GM12878 (cell line): ENCODE measurements around the gene RAB3A. TPM values are rescaled to one million over a fixed set of nuclear protein-coding genes. Genes with fewer than 3 reads are reported as not detected.
A peak's percentile ranks its signal among the peaks of the same experiment; 100 is the strongest.

ENCODE experiments used
- ATAC-seq: fragments of 200-7000 bp; cut with Tn5 transposase; 3 replicates; pipeline ENCODE4 v1.9.1; 2020; ENCODE audit warnings: mild to moderate bottlenecking, moderate library complexity
- Bru-seq: library from RNA; stranded (reverse); fragments of 400-500 nt; gene quantifications from one replicate; lab custom pipeline; 2021; lab: Mats Ljungman, UMichigan
- BruChase-seq, 2 experiments: library from RNA; stranded (reverse); fragments of 400-500 nt; gene quantifications; one replicate each; lab custom pipeline; 2021; lab: Mats Ljungman, UMichigan
- BruUV-seq: library from RNA; stranded (reverse); fragments of 400-500 nt; replicated peaks from 2 replicates; lab custom pipeline; 2021; lab: Mats Ljungman, UMichigan
- CTCF ChIA-PET: fragments of 300-600 bp; sonication (Branson Sonifier 250); formaldehyde crosslinking; extraction: SDS; loops from one replicate; lab custom pipeline; 2021; ENCODE audit warnings: inconsistent platforms; lab: Yijun Ruan, JAX
- POLR2A ChIA-PET: fragments of 350-600 bp; formaldehyde crosslinking; extraction: SDS; loops from one replicate; lab custom pipeline; 2021; ENCODE audit warnings: inconsistent platforms; lab: Charles Lee
- RAD21 ChIA-PET: fragments of 300-600 bp; sonication (Branson Sonifier 250); formaldehyde crosslinking; loops from one replicate; lab custom pipeline; 2023; ENCODE audit warnings: antibody characterized with exemption; ENCODE audit not compliant: unreplicated experiment; lab: Charles Lee
- SMC1A ChIA-PET: fragments of 300-600 bp; sonication (Branson Sonifier 250); formaldehyde crosslinking; loops from one replicate; lab custom pipeline; 2023; ENCODE audit not compliant: unreplicated experiment, uncharacterized antibody; lab: Charles Lee
- DNase-seq: peaks from one replicate; pipeline ENCODE4 v3.0.0-alpha.2; 2011; ENCODE audit warnings: low read depth, low spot score
- FAIRE-seq: peaks from 3 replicates; lab custom pipeline; 2011; peaks lifted over from hg19 to GRCh38; lab: Jason Lieb, UNC
- H2AFZ ChIP-seq: 2 replicates; pipeline ENCODE4 v1.6.0; 2011; ENCODE audit warnings: low read depth, low read length, control low read depth; ENCODE audit not compliant: control insufficient read depth
- H3K27ac ChIP-seq: 2 replicates; pipeline ENCODE4 v1.5.1; 2011; ENCODE audit warnings: control low read depth; ENCODE audit not compliant: control insufficient read depth, insufficient read depth
- H3K27me3 ChIP-seq, 2 experiments: replicated peaks in 1 of 2; 2 replicates each; pipeline versions ENCODE4 v1.6.0 to v1.6.1; 2011; ENCODE audit warnings: low read length in 1 of 2; ENCODE audit not compliant: control insufficient read depth in 2 of 2, insufficient read depth in 2 of 2
- H3K36me3 ChIP-seq, 2 experiments: 2 replicates each; pipeline ENCODE4 v1.5.1; 2011; ENCODE audit warnings: low read length in 1 of 2; ENCODE audit not compliant: control insufficient read depth in 2 of 2, insufficient read depth in 2 of 2
- H3K4me1 ChIP-seq: 2 replicates; pipeline ENCODE4 v1.6.1; 2011; ENCODE audit warnings: mild to moderate bottlenecking, low read length, moderate library complexity, mixed read lengths; ENCODE audit not compliant: control insufficient read depth, insufficient read depth
- H3K4me2 ChIP-seq: 2 replicates; pipeline ENCODE4 v1.6.0; 2011; ENCODE audit warnings: control low read depth; ENCODE audit not compliant: control insufficient read depth, insufficient read depth
- H3K4me3 ChIP-seq: fragments of 200-600 bp; sonication (generic); 2 replicates; pipeline ENCODE4 v1.5.1; 2016
- H3K79me2 ChIP-seq: 2 replicates; pipeline ENCODE4 v1.6.0; 2011; ENCODE audit warnings: low read length; ENCODE audit not compliant: control insufficient read depth, insufficient read depth
- H3K9ac ChIP-seq: 2 replicates; pipeline ENCODE4 v1.8.0; 2011; ENCODE audit warnings: low read length, control low read depth, mixed read lengths; ENCODE audit not compliant: control insufficient read depth, insufficient read depth
- H3K9me3 ChIP-seq: replicated peaks from 3 replicates; pipeline ENCODE4 v1.5.1; 2011; ENCODE audit warnings: mild to moderate bottlenecking, low read length; ENCODE audit not compliant: control insufficient read depth, insufficient read depth
- H4K20me1 ChIP-seq: 2 replicates; pipeline ENCODE4 v1.6.0; 2011; ENCODE audit not compliant: control insufficient read depth, insufficient read depth
- FOS ChIP-seq: IDR thresholded peaks from 3 replicates; pipeline ENCODE4 v1.6.1; 2011; ENCODE audit warnings: borderline replicate concordance; ENCODE audit not compliant: insufficient read length; ENCODE audit errors: extremely low read depth
- HDGF ChIP-seq: fragments of 450-650 bp; IDR thresholded peaks from 2 replicates; pipeline ENCODE4 v1.6.1; 2016; ENCODE audit warnings: antibody characterized with exemption
- JUND ChIP-seq: IDR thresholded peaks from 2 replicates; pipeline ENCODE4 v1.6.1; 2012; ENCODE audit warnings: low read depth, mild to moderate bottlenecking, low read length, improper control_type of control experiment, moderate library complexity
- WRNIP1 ChIP-seq: IDR thresholded peaks from 2 replicates; pipeline ENCODE4 v1.6.1; 2011; ENCODE audit warnings: low read depth, low read length, improper control_type of control experiment, borderline replicate concordance
- ZNF274 ChIP-seq: IDR thresholded peaks from one replicate; pipeline ENCODE4 v1.8.0; 2011; ENCODE audit not compliant: insufficient read length, insufficient read depth
- WGBS: methylation state at CpG from one replicate; pipeline ENCODE4 v1.1.6; 2016; ENCODE audit warnings: low lambda C conversion rate; ENCODE audit not compliant: insufficient replicate concordance, insufficient coverage; ENCODE audit errors: missing lambda C conversion rate; 5-methylcytosine and 5-hydroxymethylcytosine counted together
- in situ Hi-C: fragments of 300-500 bp; cut with MboI; formaldehyde crosslinking; loops from 9 replicates; pipeline ENCODE4 v1.14.3; 2018; ENCODE audit warnings: mixed read lengths
- intact Hi-C: fragments of 100-400 bp; cut with micrococcal nuclease; formaldehyde crosslinking; loops from one replicate; pipeline ENCODE4 v1.14.2; 2022; ENCODE audit not compliant: unreplicated experiment
- long read RNA-seq, 2 experiments: library from polyadenylated mRNA; unstranded; transcript quantifications; one replicate each; pipeline ENCODE4 v2.0.0, GENCODE V29; 2019 to 2020
- polyA minus RNA-seq, 3 experiments: library from RNA; depleted of rRNA, polyadenylated mRNA; stranded (reverse); fragments of >200 nt; gene quantifications; 2 replicates each; pipeline ENCODE4 v1.2.3, GENCODE V29; 2011
- polyA plus RNA-seq, 11 experiments: library from polyadenylated mRNA; depleted of rRNA in 4 of 11; unstranded in 6 of 11; stranded (reverse) in 5 of 11; fragments of >200 nt; fragmentation: Nextera tagmentation in 4 of 11; fragmentation: Illumina TruSeq in 1 of 11; extraction: Ambion mirVana in 4 of 11; extraction: Trizol in 1 of 11; gene quantifications; 1 replicate in 1 of 11; 2 replicates in 10 of 11; pipeline versions ENCODE4 v1.2.1 to v1.2.3, GENCODE V29; 2011 to 2016; ENCODE audit warnings: inconsistent platforms in 2 of 11, missing spikeins in 2 of 11, low read depth in 1 of 11
- total RNA-seq, 4 experiments: library from RNA; depleted of rRNA in 3 of 4; stranded (reverse); fragments of >200 nt in 3 of 4; fragmentation: Illumina TruSeq in 1 of 4; extraction: Trizol in 1 of 4; gene quantifications; 2 replicates each; pipeline versions ENCODE4 v1.2.1 to v1.2.3, GENCODE V29; 2013 to 2021
- TF ChIP-seq, protein P1 (sequence below): IDR thresholded peaks from 2 replicates; pipeline ENCODE4 v1.6.1; 2011; ENCODE audit warnings: mild to moderate bottlenecking, low read depth, low read length, moderate library complexity; ENCODE audit not compliant: insufficient replicate concordance
- TF ChIP-seq, protein P2 (sequence below): IDR thresholded peaks from 2 replicates; pipeline ENCODE4 v1.6.1; 2012; ENCODE audit warnings: improper control_type of control experiment, low read depth, low read length; ENCODE audit not compliant: insufficient replicate concordance
- TF ChIP-seq, protein P3 (sequence below): fragments of 450-650 bp; IDR thresholded peaks from 2 replicates; pipeline ENCODE4 v1.6.1; 2017; ENCODE audit warnings: mild to moderate bottlenecking, low read depth, inconsistent platforms; ENCODE audit not compliant: poor library complexity, severe bottlenecking

Gene RAB3A, protein sequence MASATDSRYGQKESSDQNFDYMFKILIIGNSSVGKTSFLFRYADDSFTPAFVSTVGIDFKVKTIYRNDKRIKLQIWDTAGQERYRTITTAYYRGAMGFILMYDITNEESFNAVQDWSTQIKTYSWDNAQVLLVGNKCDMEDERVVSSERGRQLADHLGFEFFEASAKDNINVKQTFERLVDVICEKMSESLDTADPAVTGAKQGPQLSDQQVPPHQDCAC
- 9.4 and 18.2 TPM in 2 replicates for total RNA-seq (2013; cell fraction: nucleolus; rRNA removed)
- total RNA-seq (2014; rRNA removed): 0.98 and 1.2 TPM in 2 replicates
- total RNA-seq (2014; rRNA removed; fragmentation: Illumina TruSeq; extraction: Trizol): 0.51 and 0.67 TPM in 2 replicates
- total RNA-seq (2021): 2.9 and 3.5 TPM in 2 replicates
- 0.73 TPM for polyA plus RNA-seq (2011; ENCODE audit: low read depth)
- 1.3 and 2.8 TPM in 2 replicates for polyA plus RNA-seq (2011; rRNA removed)
- polyA plus RNA-seq (2011; cell fraction: cytosol; rRNA removed): 3.9 and 4.9 TPM in 2 replicates
- 9.4 and 10.2 TPM in 2 replicates for polyA plus RNA-seq (2011; cell fraction: nucleus; rRNA removed)
- 1.5 and 3.5 TPM in 2 replicates for polyA plus RNA-seq (2012)
- polyA plus RNA-seq (2014; fragmentation: Illumina TruSeq; extraction: Trizol): 0.54 and 1.1 TPM in 2 replicates
- under 1 TPM in 1 of 2 experiments, not detected in 1; 0.07 TPM for polyA plus RNA-seq (2014; fragmentation: Nextera tagmentation; extraction: Ambion mirVana)
- polyA plus RNA-seq (2014; rRNA removed): 1.0 and 2.5 TPM in 2 replicates
- polyA plus RNA-seq (2016; fragmentation: Nextera tagmentation; extraction: Ambion mirVana): 1 to 10 TPM; 1.6 to 2.0 TPM
- 13.7 and 23.1 TPM in 2 replicates for polyA minus RNA-seq (2011; rRNA and poly(A)+ RNA removed)
- polyA minus RNA-seq (2011; cell fraction: cytosol; rRNA and poly(A)+ RNA removed): 3.7 and 6.1 TPM in 2 replicates
- 8.9 and 16.6 TPM in 2 replicates for polyA minus RNA-seq (2011; cell fraction: nucleus; rRNA and poly(A)+ RNA removed)
- percentile 45 among the genes with signal in this experiment for Bru-seq, nascent RNA
- percentile 33 among the genes with signal in this experiment for BruChase-seq, experiment 1, labeled RNA remaining after a 6-hour chase
- BruChase-seq, experiment 2, labeled RNA remaining after a 2-hour chase: percentile 43 among the genes with signal in this experiment
- long read RNA-seq, experiment 1, partial matches to known transcripts: 0 of 1 reads
- long read RNA-seq, experiment 1, other reads (novel, unspliced or antisense): 0 of 1 reads
- long read RNA-seq, experiment 2, partial matches to known transcripts: 0 of 1 reads
- long read RNA-seq, experiment 2, other reads (novel, unspliced or antisense): 1 of 1 reads

DNA sequence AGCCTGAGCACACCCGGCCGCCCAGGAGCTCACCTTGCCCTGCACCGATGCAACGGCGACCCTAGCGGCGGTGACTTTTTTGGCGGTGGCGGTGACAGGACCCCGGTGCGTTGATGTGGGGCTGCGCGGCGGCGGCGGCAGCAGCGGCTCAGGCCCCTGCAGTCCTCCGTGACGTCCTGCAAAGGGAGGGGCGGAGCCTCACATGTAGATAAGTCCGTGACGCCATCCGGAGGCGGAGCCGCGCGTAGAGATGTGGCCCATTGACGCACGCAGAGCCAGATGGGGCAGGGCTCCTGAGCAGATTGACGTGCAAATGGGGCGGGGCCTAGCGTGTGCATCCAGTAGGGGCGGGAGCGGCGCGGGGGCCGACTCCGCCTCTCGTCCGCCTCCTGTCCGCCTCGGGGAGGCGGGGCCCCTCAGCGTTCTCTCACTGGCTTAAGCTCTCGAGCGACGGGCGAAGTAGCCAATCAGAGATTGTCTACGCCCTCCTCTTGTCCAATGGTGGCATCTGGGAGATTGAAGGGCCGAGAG lies at the start of gene RAB3A:
TSS of gene RAB3A (minus strand) at position 180 of the 531 bp plus-strand sequence. CDS start 1,302 bp downstream, outside the sequence.
- in situ Hi-C loops: no loop called here
- peak within 1 kb of the TSS; percentile 62 for H3K4me2 ChIP-seq
- no peaks in the 10 kb centered on the region for H3K27me3 ChIP-seq
- H3K9ac ChIP-seq: peak within 1 kb of the TSS; percentile 84
- POLR2A ChIA-PET: interaction anchor here (1.0 to 3.4 kb wide), 13 partner anchors 9 to 118 kb away, joined by 3 to 29 read pairs (median 7); partner anchors contain the start of genes JUND, LSM4 and MPV17L2
- H2AFZ ChIP-seq: peak within 1 kb of the TSS; percentile 84
- BruUV-seq: no TSS peak
- intact Hi-C loops: loop anchor here (10.0 kb wide), 1 partner anchor 211 kb away; the partner anchor contains the start of gene SSBP4
- CTCF ChIA-PET: interaction anchor here (0.8 to 11.7 kb wide), 10 partner anchors 11 to 207 kb away, joined by 3 to 213 read pairs (median 10); partner anchors contain the start of gene MPV17L2
- DNase-seq (peak; percentile 99), ATAC-seq (peak; percentile 97), FAIRE-seq (peak; percentile 97)
- no peaks in the 10 kb centered on the region for H3K9me3 ChIP-seq
- peak within 1 kb of the TSS; percentile 68 for H3K27ac ChIP-seq
- RAD21 ChIA-PET: interaction anchor here (0.8 to 8.1 kb wide), 17 partner anchors 12 to 216 kb away, joined by 3 to 175 read pairs (median 5); partner anchors contain the start of genes JUND, MPV17L2, PIK3R2 and SSBP4
- H4K20me1 ChIP-seq: no peaks in the 10 kb centered on the region
- under 1% methylated on average over 50 of the region's 50 CpGs for WGBS
- SMC1A ChIA-PET: interaction anchor here (0.9 to 9.5 kb wide), 14 partner anchors 10 to 207 kb away, joined by 3 to 121 read pairs (median 4); partner anchors contain the start of gene MPV17L2
- peaks cover 6% of the 10 kb centered on the region for H3K4me1 ChIP-seq
- peaks cover 0 to 5% of the 10 kb centered on the region in 2 experiments; a peak in 2 of 4 replicates for H3K36me3 ChIP-seq
- peak within 1 kb of the TSS; percentile 86 for H3K4me3 ChIP-seq
- peaks cover 9% of the 10 kb centered on the region for H3K79me2 ChIP-seq
- TF ChIP-seq, protein P1, sequence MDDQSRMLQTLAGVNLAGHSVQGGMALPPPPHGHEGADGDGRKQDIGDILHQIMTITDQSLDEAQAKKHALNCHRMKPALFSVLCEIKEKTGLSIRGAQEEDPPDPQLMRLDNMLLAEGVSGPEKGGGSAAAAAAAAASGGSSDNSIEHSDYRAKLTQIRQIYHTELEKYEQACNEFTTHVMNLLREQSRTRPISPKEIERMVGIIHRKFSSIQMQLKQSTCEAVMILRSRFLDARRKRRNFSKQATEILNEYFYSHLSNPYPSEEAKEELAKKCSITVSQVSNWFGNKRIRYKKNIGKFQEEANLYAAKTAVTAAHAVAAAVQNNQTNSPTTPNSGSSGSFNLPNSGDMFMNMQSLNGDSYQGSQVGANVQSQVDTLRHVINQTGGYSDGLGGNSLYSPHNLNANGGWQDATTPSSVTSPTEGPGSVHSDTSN: peak; percentile 99
- TF ChIP-seq, protein P2, sequence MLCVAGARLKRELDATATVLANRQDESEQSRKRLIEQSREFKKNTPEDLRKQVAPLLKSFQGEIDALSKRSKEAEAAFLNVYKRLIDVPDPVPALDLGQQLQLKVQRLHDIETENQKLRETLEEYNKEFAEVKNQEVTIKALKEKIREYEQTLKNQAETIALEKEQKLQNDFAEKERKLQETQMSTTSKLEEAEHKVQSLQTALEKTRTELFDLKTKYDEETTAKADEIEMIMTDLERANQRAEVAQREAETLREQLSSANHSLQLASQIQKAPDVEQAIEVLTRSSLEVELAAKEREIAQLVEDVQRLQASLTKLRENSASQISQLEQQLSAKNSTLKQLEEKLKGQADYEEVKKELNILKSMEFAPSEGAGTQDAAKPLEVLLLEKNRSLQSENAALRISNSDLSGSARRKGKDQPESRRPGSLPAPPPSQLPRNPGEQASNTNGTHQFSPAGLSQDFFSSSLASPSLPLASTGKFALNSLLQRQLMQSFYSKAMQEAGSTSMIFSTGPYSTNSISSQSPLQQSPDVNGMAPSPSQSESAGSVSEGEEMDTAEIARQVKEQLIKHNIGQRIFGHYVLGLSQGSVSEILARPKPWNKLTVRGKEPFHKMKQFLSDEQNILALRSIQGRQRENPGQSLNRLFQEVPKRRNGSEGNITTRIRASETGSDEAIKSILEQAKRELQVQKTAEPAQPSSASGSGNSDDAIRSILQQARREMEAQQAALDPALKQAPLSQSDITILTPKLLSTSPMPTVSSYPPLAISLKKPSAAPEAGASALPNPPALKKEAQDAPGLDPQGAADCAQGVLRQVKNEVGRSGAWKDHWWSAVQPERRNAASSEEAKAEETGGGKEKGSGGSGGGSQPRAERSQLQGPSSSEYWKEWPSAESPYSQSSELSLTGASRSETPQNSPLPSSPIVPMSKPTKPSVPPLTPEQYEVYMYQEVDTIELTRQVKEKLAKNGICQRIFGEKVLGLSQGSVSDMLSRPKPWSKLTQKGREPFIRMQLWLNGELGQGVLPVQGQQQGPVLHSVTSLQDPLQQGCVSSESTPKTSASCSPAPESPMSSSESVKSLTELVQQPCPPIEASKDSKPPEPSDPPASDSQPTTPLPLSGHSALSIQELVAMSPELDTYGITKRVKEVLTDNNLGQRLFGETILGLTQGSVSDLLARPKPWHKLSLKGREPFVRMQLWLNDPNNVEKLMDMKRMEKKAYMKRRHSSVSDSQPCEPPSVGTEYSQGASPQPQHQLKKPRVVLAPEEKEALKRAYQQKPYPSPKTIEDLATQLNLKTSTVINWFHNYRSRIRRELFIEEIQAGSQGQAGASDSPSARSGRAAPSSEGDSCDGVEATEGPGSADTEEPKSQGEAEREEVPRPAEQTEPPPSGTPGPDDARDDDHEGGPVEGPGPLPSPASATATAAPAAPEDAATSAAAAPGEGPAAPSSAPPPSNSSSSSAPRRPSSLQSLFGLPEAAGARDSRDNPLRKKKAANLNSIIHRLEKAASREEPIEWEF: no peak
- TF ChIP-seq HDGF (peak; percentile 99), WRNIP1 (no peak), ZNF274 (no peak), JUND (no peak), FOS (peak; percentile 99)
- TF ChIP-seq, protein P3, sequence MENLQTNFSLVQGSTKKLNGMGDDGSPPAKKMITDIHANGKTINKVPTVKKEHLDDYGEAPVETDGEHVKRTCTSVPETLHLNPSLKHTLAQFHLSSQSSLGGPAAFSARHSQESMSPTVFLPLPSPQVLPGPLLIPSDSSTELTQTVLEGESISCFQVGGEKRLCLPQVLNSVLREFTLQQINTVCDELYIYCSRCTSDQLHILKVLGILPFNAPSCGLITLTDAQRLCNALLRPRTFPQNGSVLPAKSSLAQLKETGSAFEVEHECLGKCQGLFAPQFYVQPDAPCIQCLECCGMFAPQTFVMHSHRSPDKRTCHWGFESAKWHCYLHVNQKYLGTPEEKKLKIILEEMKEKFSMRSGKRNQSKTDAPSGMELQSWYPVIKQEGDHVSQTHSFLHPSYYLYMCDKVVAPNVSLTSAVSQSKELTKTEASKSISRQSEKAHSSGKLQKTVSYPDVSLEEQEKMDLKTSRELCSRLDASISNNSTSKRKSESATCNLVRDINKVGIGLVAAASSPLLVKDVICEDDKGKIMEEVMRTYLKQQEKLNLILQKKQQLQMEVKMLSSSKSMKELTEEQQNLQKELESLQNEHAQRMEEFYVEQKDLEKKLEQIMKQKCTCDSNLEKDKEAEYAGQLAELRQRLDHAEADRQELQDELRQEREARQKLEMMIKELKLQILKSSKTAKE: no peak
